Airway epithelial cell (primary cell): ENCODE data around the gene IL19. TPM values are rescaled to one million over a fixed set of nuclear protein-coding genes. Genes with fewer than 3 reads are reported as not detected.

Experiments used
- total RNA-seq: library from RNA; depleted of rRNA; stranded (reverse); fragments of >200 nt; gene quantifications from 2 replicates; pipeline ENCODE4 v1.2.3, GENCODE V29; 2015

IL19 gene, protein sequence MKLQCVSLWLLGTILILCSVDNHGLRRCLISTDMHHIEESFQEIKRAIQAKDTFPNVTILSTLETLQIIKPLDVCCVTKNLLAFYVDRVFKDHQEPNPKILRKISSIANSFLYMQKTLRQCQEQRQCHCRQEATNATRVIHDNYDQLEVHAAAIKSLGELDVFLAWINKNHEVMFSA
- total RNA-seq, result not detected in 2 replicates

DNA sequence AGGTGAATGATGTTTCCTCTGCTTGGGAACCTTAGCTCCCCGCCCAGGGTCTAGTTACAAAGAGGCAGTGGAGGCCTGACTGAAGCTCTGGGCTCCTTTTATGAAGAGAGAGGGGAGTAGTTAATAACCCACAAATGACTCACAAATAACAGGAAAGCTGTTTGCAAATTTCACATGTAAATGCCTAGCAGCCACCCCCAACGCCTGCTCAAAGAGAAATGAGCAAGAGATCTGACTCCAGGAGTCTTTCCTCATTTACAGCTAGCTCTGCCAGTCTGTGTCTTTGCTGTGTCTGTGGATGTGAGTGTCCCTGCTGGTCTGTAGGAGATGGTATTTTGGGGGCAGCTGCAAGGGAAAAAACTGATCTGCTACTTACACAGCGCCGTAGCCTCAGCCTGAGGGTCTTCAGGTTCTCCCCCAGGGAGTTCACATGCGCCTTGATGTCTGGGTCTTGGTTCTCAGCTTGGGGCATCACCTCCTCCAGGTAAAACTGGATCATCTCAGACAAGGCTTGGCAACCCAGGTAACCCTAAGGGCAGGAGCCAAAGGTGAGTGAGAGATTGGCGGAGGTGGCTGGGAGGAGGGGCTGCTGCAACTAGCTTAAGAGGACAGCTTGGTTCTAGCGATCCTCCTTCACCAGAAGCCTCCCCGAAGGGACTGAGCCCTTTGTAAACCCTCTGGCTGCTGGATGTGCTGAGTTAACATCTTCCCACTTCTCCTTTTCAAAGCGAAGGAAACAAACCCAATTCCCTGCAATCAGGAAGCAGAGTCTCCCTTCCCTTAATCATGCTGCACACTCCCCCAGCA is at the start of gene IL19:
Gene IL19, plus strand, starts transcription at position 243 of the 807 bp plus-strand sequence. CDS start 65,890 bp downstream, outside the sequence.

DNA sequence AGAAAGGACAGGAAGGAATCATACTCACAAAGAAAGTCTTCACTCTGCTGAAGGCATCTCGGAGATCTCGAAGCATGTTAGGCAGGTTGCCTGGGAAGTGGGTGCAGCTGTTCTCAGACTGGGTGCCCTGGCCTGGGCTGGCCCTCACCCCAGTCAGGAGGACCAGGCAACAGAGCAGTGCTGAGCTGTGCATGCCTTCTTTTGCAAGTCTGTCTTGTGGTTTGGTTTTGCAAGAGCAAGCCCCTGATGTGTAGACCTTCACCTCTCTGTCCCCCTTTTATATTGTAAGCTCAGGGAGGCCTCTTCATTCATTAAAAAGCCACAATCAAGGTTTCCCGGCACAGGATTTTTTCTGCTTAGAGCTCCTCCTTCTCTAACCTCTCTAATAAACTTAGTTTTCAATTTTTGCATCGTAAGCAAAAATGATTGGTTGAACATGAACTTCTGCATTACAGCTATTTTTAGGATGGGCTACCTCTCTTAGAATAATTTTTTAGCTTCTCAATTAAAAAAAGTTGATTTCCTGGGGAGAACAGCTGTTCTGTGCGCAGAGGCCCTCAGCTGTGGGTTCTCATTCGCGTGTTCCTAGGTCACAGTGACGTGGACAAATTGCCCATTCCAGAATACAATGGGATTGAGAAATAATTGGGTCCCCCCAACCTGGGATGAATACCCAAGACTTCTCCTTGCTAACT is 1.8 kb downstream of the IL19 start, which contains the start of gene IL10:
Gene IL10, minus strand, starts transcription at position 252 of the 695 bp plus-strand sequence. Its CDS starts 59 bp downstream, at position 193.

DNA sequence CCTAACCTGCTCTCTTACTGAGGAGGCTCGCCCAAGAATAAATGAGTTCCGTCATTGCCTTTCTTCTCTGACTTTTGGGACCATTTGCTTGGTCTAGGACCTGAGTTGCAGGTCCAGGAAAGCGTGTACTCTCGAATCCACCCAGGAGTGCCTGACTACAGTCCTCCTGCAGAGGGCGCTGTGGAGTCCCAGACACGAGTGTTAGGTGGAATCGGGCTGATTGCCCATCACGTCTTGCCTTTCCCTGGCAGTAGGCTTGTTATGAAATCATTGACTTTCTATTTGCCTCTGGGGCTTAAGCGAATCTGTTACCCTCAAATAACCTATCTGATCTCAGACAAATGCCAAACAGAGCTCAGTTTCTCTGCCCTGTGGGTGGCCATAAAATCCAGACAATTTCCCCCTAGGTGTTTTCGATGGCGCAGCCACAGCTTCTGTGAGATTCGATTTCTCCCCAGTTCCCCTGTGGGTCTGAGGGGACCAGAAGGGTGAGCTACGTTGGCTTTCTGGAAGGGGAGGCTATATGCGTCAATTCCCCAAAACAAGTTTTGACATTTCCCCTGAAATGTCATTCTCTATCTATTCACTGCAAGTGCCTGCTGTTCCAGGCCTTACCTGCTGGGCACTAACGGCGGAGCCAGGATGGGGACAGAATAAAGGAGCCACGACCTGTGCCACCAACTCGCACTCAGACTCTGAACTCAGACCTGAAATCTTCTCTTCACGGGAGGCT is 94.5 kb downstream of the IL19 start, which contains the start of gene IL20:
Gene IL20, plus strand, starts transcription at position 685 of the 733 bp plus-strand sequence. CDS start 230 bp downstream, outside the sequence.

Other genes starting within 250 kb of the IL19 start
- gene EIF2D, start 158.3 kb upstream of the IL19 start, total RNA-seq, result 43.2 and 47.7 TPM in 2 replicates
- 9.6 and 13.3 TPM in 2 replicates for gene DYRK3, start 135.2 kb upstream of the IL19 start, total RNA-seq
- gene MAPKAPK2, start 85.9 kb upstream of the IL19 start, total RNA-seq, result 30.4 and 38.1 TPM in 2 replicates
- gene IL10, start 1.7 kb downstream of the IL19 start, total RNA-seq, result not detected in 2 replicates
- not detected in 2 replicates for gene IL20, start 94.8 kb downstream of the IL19 start, total RNA-seq
- gene IL24, start 126.7 kb downstream of the IL19 start, total RNA-seq, result 0.23 and 0.35 TPM in 2 replicates
- gene FCMR, start 151.2 kb downstream of the IL19 start, total RNA-seq, result 0.05 and 0.21 TPM in 2 replicates
- 0.05 and 0.14 TPM in 2 replicates for gene PIGR, start 175.7 kb downstream of the IL19 start, total RNA-seq
- not detected in 2 replicates for gene FCAMR, start 199.7 kb downstream of the IL19 start, total RNA-seq